Left lobe of liver (tissue), 2 donors: ENCODE results near the gene MYT1. TPM values are rescaled to one million over a fixed set of nuclear protein-coding genes. Genes with fewer than 3 reads are reported as not detected.
"Not testable (repeated sequence)": the region's sequence is repeated elsewhere in the genome, so short reads cannot be mapped to it uniquely, and the experiment has no call there.

Experiments used
- ATAC-seq: fragments of 200-7000 bp; cut with Tn5 transposase; one replicate; pipeline ENCODE4 v1.9.1; 2020; ENCODE audit warnings: mild to moderate bottlenecking, moderate library complexity
- DNase-seq: peaks from one replicate; pipeline ENCODE4 v3.0.0-alpha.2; 2020; ENCODE audit warnings: low spot score
- total RNA-seq: library from RNA; stranded (reverse); gene quantifications from one replicate; pipeline ENCODE4 v1.2.1, GENCODE V29; 2021
- donor health status: DM: no; HTN: no; CAD: no; lungs with moderate emphysema.
- donor health status: DM: no; HTN: yes; CAD: no.

Gene MYT1
- not detected for total RNA-seq

GRCh38 chr20:64164123-64164836 is at the start of gene MYT1:
Gene MYT1, plus strand, starts transcription at chr20:64164452. Its CDS starts 34,410 bp downstream, at chr20:64198862.
- no peak for ATAC-seq
- no peak for DNase-seq

- no peak for DNase-seq
- no peak for ATAC-seq
Observed at GRCh38 chr20:64115171-64115911, 48.9 kb upstream of the MYT1 start.

- DNase-seq (no peak), ATAC-seq (no peak)
Observed at GRCh38 chr20:64116016-64116415, 48.2 kb upstream of the MYT1 start.

- ATAC-seq (no peak), DNase-seq (peak; percentile 42)
Observed at GRCh38 chr20:64116541-64117431, 47.5 kb upstream of the MYT1 start.

- not testable (repeated sequence) for DNase-seq, ATAC-seq
Observed at GRCh38 chr20:64117432-64117777, 46.8 kb upstream of the MYT1 start.

- DNase-seq = peak; percentile 42
Observed at GRCh38 chr20:64119301-64119680, 45.0 kb upstream of the MYT1 start.

GRCh38 chr20:64119681-64120341 is 44.4 kb upstream of the MYT1 start:
- no peak for ATAC-seq
- no peak for DNase-seq

More at GRCh38 chr20:64119301-64119680, 45.0 kb upstream of the MYT1 start:
- no peak for ATAC-seq

- no peak for ATAC-seq
- no peak for DNase-seq
Observed at GRCh38 chr20:64121586-64121985, 42.7 kb upstream of the MYT1 start.

GRCh38 chr20:64122927-64123326 is 41.3 kb upstream of the MYT1 start:
- not testable (repeated sequence) for DNase-seq, ATAC-seq

GRCh38 chr20:64123517-64123916 is 40.7 kb upstream of the MYT1 start:
- not testable (repeated sequence) for DNase-seq, ATAC-seq

- DNase-seq = no peak
- no peak for ATAC-seq
Observed at GRCh38 chr20:64129146-64129782, 35.0 kb upstream of the MYT1 start.

- no peak for ATAC-seq
- DNase-seq = no peak
Observed at GRCh38 chr20:64130271-64130670, 34.0 kb upstream of the MYT1 start.

- no peak for ATAC-seq
- no peak for DNase-seq
Observed at GRCh38 chr20:64130876-64131275, 33.4 kb upstream of the MYT1 start.

GRCh38 chr20:64131406-64131805 is 32.8 kb upstream of the MYT1 start:
- ATAC-seq (peak; percentile 89), DNase-seq (no peak)

GRCh38 chr20:64133951-64134407 is 30.3 kb upstream of the MYT1 start:
- DNase-seq (no peak), ATAC-seq (peak; percentile 33)

GRCh38 chr20:64134744-64135143 is 29.5 kb upstream of the MYT1 start:
- not testable (repeated sequence) for DNase-seq, ATAC-seq

- ATAC-seq (no peak), DNase-seq (no peak)
Observed at GRCh38 chr20:64136004-64136710, 28.1 kb upstream of the MYT1 start.

- ATAC-seq (no peak), DNase-seq (no peak)
Observed at GRCh38 chr20:64137598-64138031, 26.6 kb upstream of the MYT1 start.

- no peak for DNase-seq
- no peak for ATAC-seq
Observed at GRCh38 chr20:64138276-64138815, 25.9 kb upstream of the MYT1 start.
